Measurements from ENCODE around the gene MNAT1.
A peak's percentile ranks its signal among the peaks of the same experiment; 100 is the strongest.

Gene MNAT1

GRCh38 chr14:60968099-60968498 is 233.5 kb downstream of the MNAT1 start:
- no peak for DNase-seq (ENCODE audit: low read depth, low spot score)

GRCh38 chr14:60968671-60969070 is 234.1 kb downstream of the MNAT1 start:
- DNase-seq (ENCODE audit: low read depth, low spot score), result no peak

- no peak for DNase-seq (ENCODE audit: low read depth, low spot score)
Measured at GRCh38 chr14:60970146-60970545, 235.6 kb downstream of the MNAT1 start.

GRCh38 chr14:60971271-60971670 is 236.7 kb downstream of the MNAT1 start:
- DNase-seq (ENCODE audit: low read depth, low spot score), result no peak

- DNase-seq (ENCODE audit: low read depth, low spot score), result no peak
Measured at GRCh38 chr14:60972295-60972694, 237.7 kb downstream of the MNAT1 start.

GRCh38 chr14:60973070-60973469 is 238.5 kb downstream of the MNAT1 start:
- no peak for DNase-seq (ENCODE audit: low read depth, low spot score)

GRCh38 chr14:60974090-60974651 is 239.6 kb downstream of the MNAT1 start:
- no peak for DNase-seq (ENCODE audit: low read depth, low spot score)

- DNase-seq (ENCODE audit: low read depth, low spot score), result no peak
Measured at GRCh38 chr14:60975551-60975950, 241.0 kb downstream of the MNAT1 start.

GRCh38 chr14:60977847-60978246 is 243.3 kb downstream of the MNAT1 start:
- no peak for DNase-seq (ENCODE audit: low read depth, low spot score)

GRCh38 chr14:60980811-60981632 is 246.5 kb downstream of the MNAT1 start, which contains the start of the genes SLC38A6 and TRMT5:
SLC38A6 (plus strand) TSS chr14:60981245; CDS start chr14:60981278, 33 bp downstream.
TRMT5 (minus strand) TSS chr14:60981079; CDS start chr14:60980973, 106 bp downstream.
- peak; percentile 91 for DNase-seq (ENCODE audit: low read depth, low spot score)

- peak; percentile 20 for DNase-seq (ENCODE audit: low read depth, low spot score)
Measured at GRCh38 chr14:60981633-60982455, 247.3 kb downstream of the MNAT1 start.

- DNase-seq (ENCODE audit: low read depth, low spot score), result no peak
Measured at GRCh38 chr14:60984196-60984595, 249.6 kb downstream of the MNAT1 start.

- no peak for DNase-seq (ENCODE audit: low read depth, low spot score)
Measured at GRCh38 chr14:60986500-60986899, 251.9 kb downstream of the MNAT1 start.

GRCh38 chr14:60989599-60989998 is 255.0 kb downstream of the MNAT1 start:
- DNase-seq (ENCODE audit: low read depth, low spot score), result no peak

- DNase-seq (ENCODE audit: low read depth, low spot score), result no peak
Measured at GRCh38 chr14:60998617-60999016, 264.1 kb downstream of the MNAT1 start.

- DNase-seq (ENCODE audit: low read depth, low spot score), result no peak
Measured at GRCh38 chr14:60999536-60999935, 265.0 kb downstream of the MNAT1 start.

- no peak for DNase-seq (ENCODE audit: low read depth, low spot score)
Measured at GRCh38 chr14:61003571-61003970, 269.0 kb downstream of the MNAT1 start.

- DNase-seq (ENCODE audit: low read depth, low spot score), result no peak
Measured at GRCh38 chr14:61019537-61019936, 285.0 kb downstream of the MNAT1 start.
